Mesendoderm (in vitro differentiated cells): Measurements from ENCODE around the gene FUT6.

Source experiments
- DNase-seq: peaks from one replicate; pipeline ENCODE4 v3.0.0; 2013
- H2AK5ac ChIP-seq: 2 replicates; pipeline ENCODE4 v1.6.1; 2013; ENCODE audit warnings: low read length, inconsistent platforms
- H2BK120ac ChIP-seq: 2 replicates; pipeline ENCODE4 v1.6.1; 2013; ENCODE audit warnings: low read depth, mild to moderate bottlenecking, low read length, moderate library complexity, mixed read lengths
- H2BK15ac ChIP-seq: replicated peaks from 2 replicates; pipeline ENCODE4 v1.6.1; 2013; ENCODE audit warnings: low read depth, mild to moderate bottlenecking, moderate library complexity
- H2BK5ac ChIP-seq: 2 replicates; pipeline ENCODE4 v1.6.1; 2013; ENCODE audit warnings: low read length, inconsistent platforms
- H3K18ac ChIP-seq: 2 replicates; pipeline ENCODE4 v1.6.1; 2013; ENCODE audit warnings: mild to moderate bottlenecking, low read length, mixed read lengths
- H3K23ac ChIP-seq: one replicate; pipeline ENCODE4 v1.6.1; 2013; ENCODE audit warnings: low read length
- H3K27ac ChIP-seq: 2 replicates; pipeline ENCODE4 v1.5.1; 2013; ENCODE audit warnings: low read depth, mild to moderate bottlenecking, inconsistent platforms, low read length, moderate library complexity
- H3K27me3 ChIP-seq: 2 replicates; pipeline ENCODE4 v1.6.1; 2013; ENCODE audit warnings: low read length, control low read depth, mild to moderate bottlenecking, inconsistent platforms; ENCODE audit not compliant: insufficient read depth, poor library complexity
- H3K36me3 ChIP-seq: 2 replicates; pipeline ENCODE4 v1.6.1; 2013; ENCODE audit warnings: low read length, inconsistent platforms; ENCODE audit not compliant: control insufficient read depth, insufficient read depth
- H3K4ac ChIP-seq: one replicate; pipeline ENCODE4 v1.6.1; 2013; ENCODE audit warnings: low read depth, mild to moderate bottlenecking, low read length, moderate library complexity
- H3K4me1 ChIP-seq: 2 replicates; pipeline ENCODE4 v1.6.1; 2013; ENCODE audit warnings: low read depth, low read length, inconsistent platforms; ENCODE audit not compliant: control insufficient read depth
- H3K4me2 ChIP-seq: 2 replicates; pipeline ENCODE4 v1.6.1; 2013; ENCODE audit warnings: low read length
- H3K4me3 ChIP-seq: 2 replicates; pipeline ENCODE4 v1.5.1; 2013; ENCODE audit warnings: mild to moderate bottlenecking, low read length
- H3K56ac ChIP-seq: one replicate; pipeline ENCODE4 v1.6.1; 2013; ENCODE audit warnings: low read length
- H3K79me1 ChIP-seq: 2 replicates; pipeline ENCODE4 v1.6.1; 2013; ENCODE audit warnings: low read length, inconsistent platforms
- H3K79me2 ChIP-seq: 2 replicates; pipeline ENCODE4 v1.6.1; 2013; ENCODE audit warnings: mild to moderate bottlenecking, low read length; ENCODE audit not compliant: control insufficient read depth, insufficient read depth
- H3K9ac ChIP-seq: 2 replicates; pipeline ENCODE4 v1.6.1; 2013; ENCODE audit warnings: low read length, inconsistent platforms
- H4K5ac ChIP-seq: one replicate; pipeline ENCODE4 v1.6.1; 2013; ENCODE audit warnings: low read length
- H4K8ac ChIP-seq: one replicate; pipeline ENCODE4 v1.6.1; 2013; ENCODE audit warnings: low read depth, mild to moderate bottlenecking, control low read depth, low read length, moderate library complexity
- WGBS: extraction: QIAGEN DNeasy Blood & Tissue Kit; methylation state at CpG from one replicate; pipeline ENCODE4 v1.1.7; 2013; ENCODE audit warnings: low lambda C conversion rate, missing lambda C conversion rate; ENCODE audit not compliant: insufficient coverage; ENCODE audit errors: extremely low coverage; 5-methylcytosine and 5-hydroxymethylcytosine counted together

Gene FUT6

DNA sequence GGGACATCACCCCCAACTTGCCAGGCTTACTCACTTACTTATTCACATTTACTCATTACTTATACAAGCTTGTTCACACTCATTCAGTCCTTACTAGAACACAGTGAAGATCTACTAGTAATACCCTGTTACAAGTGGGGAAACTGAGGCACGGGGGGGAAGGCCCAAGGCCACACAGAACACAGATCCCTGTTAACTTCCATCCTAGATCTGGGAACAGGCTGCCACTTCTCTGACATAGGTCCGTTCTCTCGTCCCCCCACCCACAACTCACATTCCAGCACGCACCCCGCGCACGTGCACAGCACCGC is 36.1 kb downstream of the FUT6 start:
- Histone ChIP-seq H2BK15ac (no peak overlapping the region), H4K5ac (no peak overlapping the region), H2BK5ac (no peak overlapping the region), H3K23ac (no peak overlapping the region), H3K27ac (no peak overlapping the region), H3K9ac (peak overlapping the region; percentile 69), H3K4me2 (peak overlapping the region; percentile 80), H4K8ac (no peak overlapping the region), H3K36me3 (no peaks in the 10 kb centered on the region), H3K4me3 (no peak overlapping the region), H2AK5ac (peak overlapping the region; percentile 58), H2BK120ac (no peak overlapping the region), H3K4me1 (peaks cover 2% of the 10 kb centered on the region), H3K27me3 (no peaks in the 10 kb centered on the region), H3K79me2 (no peaks in the 10 kb centered on the region), H3K56ac (peak overlapping the region; percentile 89), H3K4ac (no peak overlapping the region), H3K79me1 (no peaks in the 10 kb centered on the region), H3K18ac (no peak overlapping the region)
- DNase-seq: no peak
- no CpG with 5 or more reads among the region's 8 CpGs for WGBS

DNA sequence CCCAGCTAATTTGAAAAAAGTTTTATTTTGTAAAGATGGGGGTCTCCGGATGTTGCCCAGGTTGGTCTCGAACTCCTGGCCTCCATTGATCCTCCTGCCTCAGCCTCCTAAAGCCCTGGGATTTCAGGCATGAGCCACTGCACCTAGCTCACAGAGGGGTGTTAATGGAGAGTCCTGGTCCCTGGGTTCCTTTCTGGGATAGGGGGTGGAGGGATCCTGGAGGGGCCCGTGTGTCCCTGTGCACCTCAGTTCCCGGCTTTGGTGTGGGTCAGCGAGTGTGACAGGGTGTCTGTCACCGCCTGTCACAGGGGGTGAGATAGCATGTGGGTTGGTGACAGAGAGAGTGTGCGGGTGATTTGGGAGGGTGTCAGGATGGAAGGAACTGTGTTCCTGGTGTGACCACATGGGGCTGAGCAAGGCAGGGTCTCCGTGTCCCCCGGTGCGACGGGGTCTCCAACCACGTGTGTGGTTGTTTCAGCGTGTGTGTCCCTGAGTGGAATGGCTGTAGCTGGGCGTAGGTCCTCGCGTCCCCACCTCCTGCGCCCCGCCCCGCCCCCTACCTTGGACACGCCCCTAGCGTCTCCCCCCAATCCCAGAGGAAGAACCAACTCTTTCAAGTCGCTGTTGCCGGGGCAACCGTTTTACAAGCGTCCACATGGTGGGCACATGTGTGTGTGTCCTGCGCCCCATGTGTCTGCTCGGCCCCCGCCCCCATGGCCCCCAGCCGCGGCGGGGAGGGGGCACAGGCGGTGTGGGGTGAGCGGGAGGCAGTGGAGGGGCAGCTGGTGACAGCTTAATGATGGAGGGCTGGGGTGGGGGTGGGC is 37.5 kb downstream of the FUT6 start:
- no peak overlapping the region for H2BK120ac ChIP-seq
- H3K18ac ChIP-seq: no peak overlapping the region
- no peak overlapping the region for H2BK5ac ChIP-seq
- H3K79me1 ChIP-seq: no peaks in the 10 kb centered on the region
- no peak overlapping the region for H3K27ac ChIP-seq
- H4K5ac ChIP-seq: no peak overlapping the region
- WGBS: no CpG with 5 or more reads among the region's 33 CpGs
- no peak overlapping the region for H3K9ac ChIP-seq
- H4K8ac ChIP-seq: no peak overlapping the region
- no peak overlapping the region for H3K23ac ChIP-seq
- H3K27me3 ChIP-seq: no peaks in the 10 kb centered on the region
- no peaks in the 10 kb centered on the region for H3K79me2 ChIP-seq
- H3K4me3 ChIP-seq: no peak overlapping the region
- no peaks in the 10 kb centered on the region for H3K36me3 ChIP-seq
- H3K56ac ChIP-seq: no peak overlapping the region
- no peak overlapping the region for H3K4me2 ChIP-seq
- DNase-seq: peak; percentile 88
- no peak overlapping the region for H2BK15ac ChIP-seq
- H2AK5ac ChIP-seq: no peak overlapping the region
- no peak overlapping the region for H3K4ac ChIP-seq
- peaks cover 2% of the 10 kb centered on the region for H3K4me1 ChIP-seq

- no peak overlapping the region for H3K4me2 ChIP-seq
- H3K18ac ChIP-seq: no peak overlapping the region
- H3K4me1 ChIP-seq: peaks cover 2% of the 10 kb centered on the region
- no peak overlapping the region for H2BK120ac ChIP-seq
- H2BK15ac ChIP-seq: no peak overlapping the region
- no peak overlapping the region for H3K9ac ChIP-seq
- H3K4ac ChIP-seq: no peak overlapping the region
- no peak overlapping the region for H3K56ac ChIP-seq
- no peak overlapping the region for H2BK5ac ChIP-seq
- no peaks in the 10 kb centered on the region for H3K79me2 ChIP-seq
- no peak overlapping the region for H3K23ac ChIP-seq
- no peaks in the 10 kb centered on the region for H3K27me3 ChIP-seq
- H3K4me3 ChIP-seq: no peak overlapping the region
- H3K36me3 ChIP-seq: no peaks in the 10 kb centered on the region
- H3K27ac ChIP-seq: no peak overlapping the region
- no peak for DNase-seq
- no CpG with 5 or more reads among the region's 17 CpGs for WGBS
- no peak overlapping the region for H4K5ac ChIP-seq
- H3K79me1 ChIP-seq: no peaks in the 10 kb centered on the region
- no peak overlapping the region for H2AK5ac ChIP-seq
- H4K8ac ChIP-seq: no peak overlapping the region
Observed at GRCh38 chr19:5800361-5801270, 38.9 kb downstream of the FUT6 start.

DNA sequence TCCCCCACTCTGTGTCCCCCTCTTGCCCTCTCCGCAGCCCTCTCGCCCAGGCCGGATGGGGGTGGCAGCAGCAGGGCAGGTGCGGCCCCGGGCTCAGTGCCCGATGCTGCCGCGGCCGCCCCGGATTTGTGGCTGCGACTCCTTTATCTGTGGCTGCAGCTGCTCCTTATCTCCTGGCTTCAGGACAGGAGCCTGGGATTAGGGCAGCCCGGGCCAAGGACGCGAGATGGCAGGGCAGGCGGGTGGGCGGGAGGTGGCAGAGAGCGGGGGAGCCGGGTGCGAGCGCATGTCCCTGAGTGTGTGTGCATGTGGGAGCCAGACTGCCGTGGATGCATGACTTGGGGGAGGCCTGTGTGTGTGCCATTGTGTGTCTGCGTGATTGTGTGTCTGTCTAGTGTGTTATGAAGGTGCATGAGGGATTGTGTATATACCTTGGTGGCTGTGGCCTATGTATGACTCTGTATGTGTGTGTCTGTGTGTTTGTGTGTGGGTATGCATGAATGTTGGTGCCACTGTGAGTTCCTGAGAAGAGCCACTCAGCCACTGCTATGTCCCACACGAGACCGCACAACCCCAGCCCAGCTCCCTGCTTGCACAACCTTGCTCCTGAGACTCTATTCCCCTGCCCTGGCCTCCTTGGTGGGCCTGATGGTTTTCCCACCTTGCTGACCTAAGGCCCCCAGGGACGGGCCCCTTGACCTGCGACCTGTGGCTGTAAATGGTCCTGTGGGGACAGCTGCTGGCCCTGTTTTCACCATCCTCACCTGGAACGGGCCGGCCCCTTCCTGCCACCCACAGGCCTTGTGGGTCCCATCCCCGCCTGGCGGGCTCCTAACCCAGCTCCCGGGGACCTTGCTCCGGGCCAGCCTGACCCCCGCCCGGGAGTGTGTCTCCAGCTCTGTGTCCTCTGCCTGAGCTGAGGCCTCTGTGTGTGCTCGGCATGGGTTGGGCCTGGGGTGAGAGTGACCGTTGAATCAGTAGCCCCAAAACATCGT is 40.0 kb downstream of the FUT6 start:
- Histone ChIP-seq H3K79me1 (no peaks in the 10 kb centered on the region), H2BK15ac (no peak overlapping the region), H3K79me2 (no peaks in the 10 kb centered on the region), H4K8ac (no peak overlapping the region), H3K4ac (no peak overlapping the region), H3K4me2 (no peak overlapping the region), H3K4me1 (peaks cover 2% of the 10 kb centered on the region), H2BK5ac (no peak overlapping the region), H3K23ac (no peak overlapping the region), H2BK120ac (no peak overlapping the region), H3K36me3 (no peaks in the 10 kb centered on the region), H3K9ac (no peak overlapping the region), H4K5ac (no peak overlapping the region), H3K18ac (no peak overlapping the region), H2AK5ac (no peak overlapping the region), H3K27ac (no peak overlapping the region), H3K56ac (no peak overlapping the region), H3K27me3 (no peaks in the 10 kb centered on the region), H3K4me3 (no peak overlapping the region)
- DNase-seq: no peak
- WGBS: no CpG with 5 or more reads among the region's 37 CpGs

DNA sequence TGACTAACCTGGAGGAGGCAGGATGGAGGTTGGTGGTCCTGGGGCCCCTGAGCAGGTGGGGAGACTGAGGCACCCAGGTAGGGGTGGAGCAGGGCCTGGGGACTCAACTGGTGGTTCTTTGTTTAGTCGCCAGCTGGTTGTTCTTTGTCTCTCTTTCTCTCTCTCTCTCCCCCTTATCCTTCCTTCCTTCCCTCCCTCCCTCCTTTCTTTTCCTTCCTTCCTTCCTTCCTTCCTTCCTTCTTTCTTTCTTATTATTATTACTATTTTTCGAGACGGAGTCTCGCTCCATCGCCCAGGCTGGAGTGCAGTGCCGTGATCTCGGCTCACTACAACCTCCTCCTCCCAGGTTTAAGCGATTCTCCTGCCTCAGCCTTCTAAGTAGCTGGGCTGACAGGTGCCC is 41.3 kb downstream of the FUT6 start:
- no peak overlapping the region for H3K4me3 ChIP-seq
- H3K18ac ChIP-seq: no peak overlapping the region

More for the DNA sequence above, 41.3 kb downstream of the FUT6 start:
- Histone ChIP-seq H2BK15ac (no peak overlapping the region), H4K8ac (no peak overlapping the region), H4K5ac (no peak overlapping the region), H3K56ac (no peak overlapping the region), H3K27me3 (no peaks in the 10 kb centered on the region), H3K79me2 (no peaks in the 10 kb centered on the region), H2BK5ac (no peak overlapping the region), H3K79me1 (no peaks in the 10 kb centered on the region), H2AK5ac (no peak overlapping the region), H3K4ac (no peak overlapping the region), H3K4me2 (no peak overlapping the region), H3K4me1 (no peaks in the 10 kb centered on the region), H2BK120ac (no peak overlapping the region), H3K23ac (no peak overlapping the region), H3K9ac (no peak overlapping the region), H3K27ac (no peak overlapping the region), H3K36me3 (no peaks in the 10 kb centered on the region)
- WGBS: no CpG with 5 or more reads among the region's 8 CpGs
- DNase-seq: no peak
